ENCODE measurements around the gene PNMA6A. TPM values are rescaled to one million over a fixed set of nuclear protein-coding genes. Genes with fewer than 3 reads are reported as not detected.

Gene PNMA6A
- total and polyA plus RNA-seq, 12 donors: 0.33 to 4.3 (median 1.8) TPM

Small RNAs within 50 kb of the gene (small RNA-seq; reads per million reads assigned to genes)
- 0 reads per million in 2 donors for gene AC243428.1

Other genes with a start within 250 kb of the PNMA6A start
- gene CETN2, start 241.7 kb upstream of the PNMA6A start, total RNA-seq: 10 to 100 TPM; 26.8 to 89.9 (median 34.0) TPM
- 100 to 1,000 TPM in 1 of 3 donors, 10 to 100 TPM in 2; 33.2 to 170 (median 56.2) TPM for gene CETN2, start 241.7 kb upstream of the PNMA6A start, polyA plus RNA-seq
- 100 to 1,000 TPM in 2 of 9 donors, 10 to 100 TPM in 7; 12.9 to 215 (median 25.0) TPM for gene NSDHL, start 241.4 kb upstream of the PNMA6A start, total RNA-seq
- gene NSDHL, start 241.4 kb upstream of the PNMA6A start, polyA plus RNA-seq: 100 to 1,000 TPM in 1 of 3 donors, 10 to 100 TPM in 1, 1 to 10 TPM in 1; 7.1 to 228 (median 21.8) TPM
- 100 to 1,000 TPM in 1 of 9 donors, 10 to 100 TPM in 3, 1 to 10 TPM in 5; 1.4 to 303 (median 10.0) TPM for gene ZNF185, start 174.4 kb upstream of the PNMA6A start, total RNA-seq
- gene ZNF185, start 174.4 kb upstream of the PNMA6A start, polyA plus RNA-seq: 100 to 1,000 TPM in 1 of 3 donors, 1 to 10 TPM in 2; 4.3 to 165 (median 4.8) TPM
- not detected for gene PNMA5, start 78.3 kb upstream of the PNMA6A start, total RNA-seq
- gene PNMA5, start 78.3 kb upstream of the PNMA6A start, polyA plus RNA-seq: under 1 TPM in 2 of 3 donors, not detected in 1; 0.07 to 0.16 TPM
- 10 to 100 TPM in 1 of 9 donors, 1 to 10 TPM in 5, under 1 TPM in 3; 0.06 to 25.5 (median 1.5) TPM for gene PNMA3, start 16.0 kb upstream of the PNMA6A start, total RNA-seq
- 1 to 10 TPM in 2 of 3 donors, under 1 TPM in 1; 0.55 to 4.1 (median 3.4) TPM for gene PNMA3, start 16.0 kb upstream of the PNMA6A start, polyA plus RNA-seq
- gene MAGEA1, start 106.8 kb downstream of the PNMA6A start, total RNA-seq: not detected
- gene MAGEA1, start 106.8 kb downstream of the PNMA6A start, polyA plus RNA-seq: not detected
- gene PNMA6F, start 249.3 kb downstream of the PNMA6A start, total RNA-seq: under 1 TPM in 4 of 9 donors, not detected in 5; 0.14 to 0.54 (median 0.32) TPM
- gene PNMA6F, start 249.3 kb downstream of the PNMA6A start, polyA plus RNA-seq: 1 to 10 TPM in 1 of 3 donors, under 1 TPM in 2; 0.30 to 1.1 (median 0.40) TPM